ENCODE measurements around the gene VTN.

The VTN gene

DNA sequence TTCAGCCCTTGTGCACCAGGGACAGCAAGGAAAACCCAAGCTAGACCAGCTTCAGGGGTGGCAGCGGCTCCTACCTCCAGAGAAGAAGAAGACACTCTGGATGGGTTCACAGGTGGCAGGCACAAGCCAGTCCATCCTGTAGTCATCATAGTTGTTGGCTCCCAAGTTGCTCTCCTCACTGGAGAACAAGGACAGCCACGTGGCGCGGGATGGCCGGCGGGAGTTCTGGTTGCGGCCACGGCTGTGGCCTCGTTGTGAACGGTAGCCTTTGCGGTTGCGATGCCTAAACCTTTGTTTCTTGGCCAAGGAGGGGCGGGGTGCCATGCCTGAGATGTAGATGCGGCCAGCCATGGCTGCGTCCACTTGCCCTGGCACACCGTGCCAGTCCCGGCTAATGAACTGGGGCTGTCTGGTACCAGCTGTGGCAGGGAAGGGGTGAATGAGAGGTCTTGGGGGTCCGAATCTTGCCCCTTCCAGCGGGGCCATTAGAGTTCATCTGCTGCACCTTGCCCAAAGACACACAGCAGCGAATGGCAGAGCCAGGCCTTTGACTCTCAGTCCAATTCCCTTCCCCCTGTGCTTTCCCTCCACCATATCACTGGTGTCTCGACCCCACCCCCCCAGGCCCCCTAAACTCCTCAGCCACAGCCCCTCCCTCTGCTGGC, 2.3 kb downstream of the VTN start:
- DNase-seq: no peak

DNA sequence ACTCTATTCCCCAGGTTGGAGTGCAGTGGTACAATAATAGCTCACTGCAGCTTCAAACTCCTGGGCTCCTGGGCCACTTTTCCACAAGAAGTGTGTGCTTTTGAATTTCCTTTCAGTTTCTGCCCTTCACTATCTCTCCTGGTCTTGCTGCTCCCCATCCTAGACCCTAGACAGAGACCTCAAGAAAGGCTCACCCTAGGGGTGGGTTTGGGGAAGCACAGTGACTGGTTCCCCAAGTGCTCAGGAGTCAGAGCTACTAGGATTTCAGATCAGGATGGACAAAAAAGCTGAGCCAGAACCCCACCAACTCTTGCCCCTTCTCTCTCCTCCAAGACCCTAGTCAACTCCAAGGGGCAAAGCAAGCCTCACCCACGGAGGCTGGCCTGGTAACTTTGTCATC, 3.5 kb downstream of the VTN start:
- DNase-seq: no peak

DNA sequence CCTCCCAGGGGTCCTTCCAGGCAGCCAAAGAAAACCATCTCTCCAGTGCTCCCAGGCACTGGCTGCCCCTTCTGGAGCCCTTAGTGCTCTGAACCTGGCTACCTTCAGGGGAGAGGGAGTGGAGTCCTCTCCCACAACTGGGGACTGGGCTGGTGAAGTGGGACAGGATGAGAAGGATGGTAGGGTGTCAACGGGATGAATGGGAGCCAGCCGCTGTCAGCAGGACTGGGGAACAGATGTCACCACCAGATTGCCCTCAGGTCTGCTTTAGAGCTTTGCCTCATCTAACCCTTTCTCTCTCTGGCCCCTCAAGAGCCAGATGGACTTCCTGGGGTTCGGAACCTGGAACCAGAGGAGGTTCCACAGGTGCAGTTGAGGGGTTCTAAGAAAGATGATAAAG, 4.6 kb downstream of the VTN start:
- DNase-seq: no peak

DNA sequence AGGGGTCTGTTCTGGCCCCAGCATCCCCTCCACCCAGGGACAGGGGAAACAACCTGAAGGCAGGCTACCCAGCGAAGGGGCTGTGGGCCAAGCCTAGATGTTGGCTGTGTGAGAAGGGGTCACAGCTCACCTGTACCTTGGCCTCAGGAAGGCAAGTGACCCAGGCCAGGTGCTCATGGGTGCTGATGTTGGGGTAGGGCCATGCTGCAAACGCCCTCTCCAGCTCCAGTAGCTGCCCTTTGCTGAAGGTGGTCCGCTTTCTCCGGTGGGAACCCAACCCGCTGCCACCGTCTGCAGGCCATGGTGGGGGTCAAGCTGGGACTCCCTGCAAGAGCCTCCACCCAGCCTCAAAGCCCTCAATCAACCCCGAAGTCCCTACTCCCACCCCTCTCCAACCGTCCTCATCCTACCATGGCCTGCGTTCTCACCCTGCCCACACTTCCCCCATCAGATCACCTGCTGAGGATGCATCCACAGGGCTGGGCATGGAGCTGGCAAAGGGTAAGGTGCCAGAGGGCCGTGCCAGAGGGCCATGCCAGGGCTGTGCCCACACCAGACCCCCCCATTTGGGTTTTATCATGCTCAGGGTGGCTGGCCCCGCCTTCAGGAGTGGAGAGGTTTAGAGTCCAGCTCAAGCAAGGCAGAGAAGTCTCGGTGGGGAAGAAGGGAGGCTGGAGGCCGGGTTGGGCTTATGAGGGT, 5.3 kb downstream of the VTN start, which contains the start of gene SEBOX:
Gene SEBOX, minus strand, starts transcription at position 535 of the 699 bp plus-strand sequence. Its CDS starts 48 bp downstream, at position 487.
- no peak for DNase-seq

DNA sequence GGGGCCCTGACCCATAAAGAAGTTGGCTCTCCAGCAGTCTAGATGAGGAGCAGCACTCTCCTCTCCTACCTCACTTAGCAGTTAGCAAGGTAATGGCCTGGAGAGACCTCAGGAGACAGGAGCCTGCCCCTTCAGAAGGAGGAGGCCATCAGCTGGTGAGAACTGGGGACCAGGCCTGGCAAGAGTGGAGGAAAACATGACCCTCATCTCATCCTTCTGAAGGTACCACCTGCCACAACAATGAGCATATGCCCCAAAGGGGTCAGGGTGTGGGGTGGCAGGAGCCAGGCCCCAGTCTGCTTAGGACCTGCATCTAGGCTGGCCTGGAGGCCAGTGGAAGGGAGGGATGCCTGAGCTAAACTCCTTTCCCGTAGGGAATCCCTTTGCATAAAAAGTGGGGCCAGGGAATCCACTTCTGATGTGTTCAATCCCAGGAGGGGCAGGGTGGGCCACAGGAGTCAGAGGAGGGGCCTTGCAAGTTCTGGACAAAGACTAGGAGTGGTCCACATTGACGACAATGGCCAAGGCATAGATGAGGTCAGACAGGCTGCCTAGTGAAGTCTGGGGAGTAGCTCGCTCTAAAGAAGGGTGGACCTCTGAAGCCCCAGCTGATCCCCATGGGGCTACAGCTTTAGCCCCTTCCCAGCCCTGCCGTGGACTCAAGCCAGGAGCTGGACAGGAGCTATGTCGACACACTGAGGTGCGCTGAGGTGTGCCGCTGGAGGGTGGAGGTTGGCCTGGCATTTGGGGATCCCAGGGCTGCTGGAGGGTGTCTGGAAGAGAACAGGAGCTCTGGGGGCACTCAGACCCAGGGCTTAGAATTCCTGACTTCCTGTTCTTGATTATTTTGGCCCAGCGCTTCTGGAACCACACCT, 6.1 kb downstream of the VTN start:
- DNase-seq: no peak

DNA sequence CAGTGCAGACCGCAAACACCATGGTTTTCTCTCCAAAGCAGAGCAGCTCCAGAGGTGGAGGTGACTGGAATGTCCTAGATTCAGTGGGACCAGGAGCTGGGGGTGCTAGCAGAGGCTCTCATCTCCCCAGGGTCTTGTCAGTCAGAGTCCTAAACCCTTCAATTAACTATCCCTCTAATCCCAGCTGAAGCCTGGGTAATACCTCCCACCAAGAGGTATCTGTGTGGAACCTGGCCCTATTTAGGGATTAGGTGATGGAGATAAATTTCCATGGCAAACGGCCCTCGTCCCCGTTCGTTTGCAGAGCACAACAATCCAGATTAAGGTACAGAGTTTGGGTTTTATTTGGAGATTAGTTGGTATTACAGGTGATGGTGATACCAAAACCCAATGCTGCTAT, 6.9 kb downstream of the VTN start:
- no peak for DNase-seq

DNA sequence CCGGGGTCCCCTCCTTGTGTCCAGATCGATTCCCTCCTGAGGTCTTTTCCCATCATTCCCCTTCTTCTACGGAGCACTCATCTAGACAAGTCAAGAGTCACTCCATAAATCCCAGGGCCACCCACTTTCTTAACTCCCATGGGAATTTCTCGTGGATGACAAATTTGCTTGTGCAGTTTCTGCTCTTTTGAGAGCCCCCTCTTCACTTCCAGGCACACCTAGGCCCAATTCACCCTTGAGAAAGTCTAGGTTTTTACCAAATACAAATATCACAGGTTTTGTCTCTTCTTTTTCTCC, 12.3 kb downstream of the VTN start:
- no peak for DNase-seq

DNA sequence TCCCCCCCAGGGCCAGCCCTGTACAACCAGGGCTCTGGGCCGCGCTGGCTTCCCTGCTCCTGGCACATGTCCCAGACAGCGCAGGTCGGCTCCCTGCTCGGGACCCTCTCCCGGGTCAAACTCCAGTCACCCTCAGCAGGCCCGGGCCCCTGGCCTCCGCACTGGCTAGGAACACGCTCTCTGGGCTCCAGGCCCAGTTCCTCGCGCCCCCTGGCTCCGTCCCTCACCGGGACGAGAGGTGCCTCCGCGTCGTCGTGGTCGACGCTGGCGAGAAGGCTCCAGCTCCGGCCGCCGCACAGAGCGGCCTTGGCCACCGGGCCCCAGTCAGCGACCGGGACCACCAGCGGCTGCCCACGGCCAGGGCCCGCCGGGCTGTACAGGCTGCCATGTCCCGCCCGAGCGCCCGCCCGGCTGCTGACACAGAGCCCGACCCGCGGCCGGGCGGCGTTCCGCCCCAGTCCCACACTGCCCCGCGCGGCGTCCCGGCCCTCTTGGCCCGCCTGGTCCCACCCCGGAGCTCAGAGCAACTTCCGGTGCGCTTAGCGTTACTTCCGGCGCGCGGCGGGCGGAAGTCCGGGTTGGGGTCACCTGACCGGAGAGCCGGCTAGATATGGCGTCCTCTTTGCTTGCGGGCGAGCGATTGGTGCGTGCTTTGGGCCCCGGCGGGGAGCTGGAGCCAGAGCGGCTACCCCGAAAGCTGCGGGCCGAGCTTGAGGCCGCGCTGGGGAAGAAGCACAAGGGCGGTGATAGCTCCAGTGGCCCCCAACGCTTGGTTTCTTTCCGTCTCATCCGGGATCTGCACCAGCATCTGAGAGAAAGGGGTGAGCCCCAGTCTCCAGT, 12.8 kb downstream of the VTN start, which contains the start of gene POLDIP2:
Gene POLDIP2, minus strand, starts transcription at position 467 of the 840 bp plus-strand sequence. Its CDS starts 79 bp downstream, at position 388.
- DNase-seq: peak; percentile 98

DNA sequence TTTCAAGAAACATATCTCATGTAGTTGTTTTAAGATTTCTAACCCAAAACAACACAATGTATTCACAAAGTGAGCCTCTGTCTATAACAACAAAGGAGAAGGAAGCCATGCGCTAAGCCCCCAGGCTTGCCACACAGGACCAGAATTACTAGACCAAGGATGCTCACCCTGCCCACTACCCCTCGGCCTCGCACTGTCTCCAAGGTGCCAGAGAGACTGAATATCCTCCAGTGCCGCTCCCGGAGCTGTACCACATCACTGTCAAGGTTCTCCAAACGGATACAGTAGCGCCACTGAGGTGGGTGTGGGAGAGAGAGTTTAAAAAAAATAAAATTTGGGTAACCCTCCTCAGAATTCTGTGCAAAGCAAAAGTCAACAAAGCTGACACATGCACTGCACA, 19.8 kb downstream of the VTN start:
- no peak for DNase-seq

DNA sequence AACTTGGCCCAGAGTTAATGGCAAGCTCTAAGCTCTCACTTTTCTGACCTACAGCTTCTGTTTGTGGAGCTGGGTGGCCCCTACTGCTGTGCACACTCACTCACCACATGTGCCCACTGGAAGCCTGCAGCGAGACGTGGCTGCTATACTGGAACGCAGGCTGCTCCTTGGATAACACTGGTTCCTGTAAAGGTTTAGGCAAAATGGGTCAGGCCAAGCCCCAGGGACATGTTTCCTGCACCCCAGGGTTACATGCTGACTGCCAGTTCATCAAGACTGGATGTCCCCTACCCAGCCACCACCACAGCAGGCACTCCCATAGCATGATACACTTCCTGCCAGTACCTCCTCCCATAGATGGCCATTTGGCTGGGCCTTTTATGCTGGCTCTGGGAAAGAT, 21.1 kb downstream of the VTN start:
- DNase-seq: no peak

DNA sequence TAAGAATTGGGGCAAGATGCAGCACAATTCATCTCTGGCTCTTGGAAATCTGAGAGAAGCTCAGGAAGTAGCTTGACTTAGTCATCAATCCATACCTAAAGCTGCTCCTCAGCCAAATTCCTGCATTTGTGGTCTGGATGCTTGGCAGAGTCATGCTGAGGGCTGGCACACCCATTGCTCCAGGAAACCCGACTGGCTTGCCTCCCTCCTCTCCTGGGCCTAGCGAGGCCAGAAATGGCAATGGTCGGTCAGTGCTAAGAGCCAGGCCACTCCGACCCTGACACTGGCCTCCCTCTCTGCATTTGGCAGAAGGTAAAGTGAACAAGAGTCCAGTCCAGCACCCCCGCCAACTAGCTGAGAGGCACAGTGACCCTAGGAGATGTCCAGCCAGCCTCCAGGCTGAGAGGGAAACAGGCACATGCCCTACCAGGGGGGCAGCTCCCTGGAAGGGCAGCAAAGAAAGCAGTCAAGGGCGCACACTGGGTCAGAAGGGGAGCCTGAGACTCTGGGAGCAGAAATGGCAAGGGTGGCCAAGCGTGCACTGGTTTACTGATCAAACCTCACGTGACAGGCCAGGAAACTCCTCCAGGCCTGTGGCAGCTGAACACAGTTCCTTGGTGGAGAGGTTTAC, 22.7 kb downstream of the VTN start:
- no peak for DNase-seq

DNA sequence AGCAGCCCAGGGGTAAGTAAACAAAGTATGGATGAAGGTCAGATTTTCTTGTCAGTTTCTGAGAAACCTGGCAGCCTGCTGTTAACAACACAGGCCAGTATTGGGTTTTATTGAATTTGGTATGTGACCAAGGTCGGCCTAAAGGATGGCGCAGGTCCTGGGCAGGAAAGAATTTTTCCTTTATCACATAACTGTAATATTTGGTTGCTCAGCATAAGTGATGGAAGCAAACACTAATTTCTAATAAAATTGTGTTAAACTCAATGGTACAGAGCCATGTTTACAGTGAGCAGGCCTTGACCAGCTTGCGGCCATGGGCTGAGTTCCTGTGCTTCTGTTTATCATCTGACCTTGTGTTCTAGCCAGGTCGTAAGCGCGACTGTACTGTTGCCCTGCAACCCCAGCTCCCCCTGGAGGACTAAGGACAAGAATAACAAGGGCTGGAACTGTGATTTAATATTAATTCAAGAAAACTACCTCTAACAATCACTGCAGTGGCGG, 23.3 kb downstream of the VTN start:
- no peak for DNase-seq

DNA sequence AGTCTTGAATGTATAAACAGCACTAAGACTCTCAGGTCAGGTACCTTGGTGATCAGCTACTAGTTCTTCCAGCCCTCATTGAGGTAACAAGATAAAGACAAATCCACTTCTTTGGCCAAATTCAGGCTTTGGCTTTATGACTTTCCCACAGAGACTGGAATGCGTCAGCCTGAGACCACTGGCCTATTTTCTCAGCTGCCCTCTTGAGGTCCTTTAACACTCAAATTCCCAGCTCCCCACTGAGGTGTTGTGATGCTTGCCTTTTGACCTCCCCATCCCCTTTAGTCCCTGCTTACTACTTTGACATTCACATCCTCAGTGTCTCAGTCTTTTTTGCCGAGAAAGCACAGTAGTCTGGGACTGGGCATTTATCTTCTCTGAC, 23.9 kb downstream of the VTN start:
- no peak for DNase-seq

DNA sequence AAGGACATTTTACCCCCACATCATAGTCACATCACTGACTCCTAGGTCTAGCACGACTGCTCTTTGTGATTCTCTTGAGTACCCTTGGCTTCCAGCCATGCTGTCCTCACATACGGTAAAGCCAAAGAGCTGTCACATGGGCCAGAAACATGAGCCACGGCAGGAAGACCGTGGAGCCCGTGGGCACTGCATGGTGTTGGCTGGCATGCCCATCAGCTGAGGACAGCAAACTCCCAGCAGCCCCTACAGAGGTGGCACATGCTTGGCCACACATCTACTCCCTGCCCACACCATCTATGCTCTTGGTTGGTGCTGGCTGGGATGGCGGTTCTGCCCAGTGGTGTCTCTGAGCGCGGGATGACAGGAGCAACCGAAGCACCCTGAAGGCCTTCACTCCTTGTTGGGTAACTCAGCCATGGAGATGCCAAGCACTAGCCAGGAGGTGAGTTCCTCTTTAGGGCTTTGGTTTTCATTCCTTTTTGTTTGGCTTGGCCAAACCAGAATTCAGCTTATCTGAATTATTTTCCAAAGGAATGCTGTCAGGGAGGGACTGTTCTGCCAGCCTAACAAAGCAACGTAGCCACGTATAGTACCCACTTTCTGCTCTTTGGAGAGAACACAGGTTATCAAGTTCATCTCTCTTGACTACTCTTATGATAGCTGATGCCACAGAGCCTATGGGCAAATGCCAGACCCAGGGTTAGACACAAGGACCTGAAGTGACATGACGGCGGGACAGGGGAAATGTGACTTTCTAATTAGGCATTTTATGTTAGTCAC, 24.5 kb downstream of the VTN start:
- DNase-seq: no peak

DNA sequence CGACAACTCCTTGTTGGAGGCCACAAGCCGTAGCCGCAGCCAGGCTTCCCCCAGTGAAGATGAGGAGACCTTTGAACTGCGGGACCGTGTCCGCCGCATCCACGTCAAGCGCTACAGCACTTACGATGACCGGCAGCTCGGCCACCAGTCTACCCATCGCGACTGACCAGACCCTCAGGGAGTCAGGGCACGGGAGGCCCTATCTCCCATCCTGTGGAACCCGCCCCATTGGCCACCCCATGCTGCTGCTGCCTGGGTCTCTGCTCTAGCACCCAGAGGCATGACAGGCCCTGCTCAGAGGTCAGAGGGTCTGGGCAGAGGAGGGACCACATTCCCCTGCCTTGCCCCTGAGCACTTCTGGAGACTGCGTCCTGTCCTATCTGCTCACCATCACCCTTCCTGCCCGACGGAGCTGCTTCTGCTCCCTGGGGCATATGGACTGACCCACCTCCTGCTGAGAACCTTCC, 25.6 kb downstream of the VTN start:
- no peak for DNase-seq

DNA sequence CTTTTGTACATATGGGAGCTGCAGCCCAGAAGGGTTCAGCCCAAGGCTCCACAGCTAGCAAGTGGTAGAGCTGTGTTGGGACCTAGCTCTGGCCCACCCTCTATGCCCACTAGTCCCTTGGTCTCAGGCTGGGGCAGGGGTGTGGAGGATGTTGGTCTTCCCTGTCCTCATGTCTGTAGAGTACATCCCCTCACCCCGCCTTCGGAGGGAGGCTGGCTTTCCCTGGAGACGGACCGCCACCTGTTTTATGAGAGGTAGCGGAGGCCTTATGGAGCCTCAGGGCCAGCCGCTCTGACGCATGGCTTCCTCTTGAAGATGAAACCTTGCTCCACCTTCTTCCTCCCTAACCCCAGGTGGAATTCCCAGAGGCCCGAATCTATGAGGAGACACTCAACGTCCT, 26.1 kb downstream of the VTN start:
- DNase-seq: no peak

DNA sequence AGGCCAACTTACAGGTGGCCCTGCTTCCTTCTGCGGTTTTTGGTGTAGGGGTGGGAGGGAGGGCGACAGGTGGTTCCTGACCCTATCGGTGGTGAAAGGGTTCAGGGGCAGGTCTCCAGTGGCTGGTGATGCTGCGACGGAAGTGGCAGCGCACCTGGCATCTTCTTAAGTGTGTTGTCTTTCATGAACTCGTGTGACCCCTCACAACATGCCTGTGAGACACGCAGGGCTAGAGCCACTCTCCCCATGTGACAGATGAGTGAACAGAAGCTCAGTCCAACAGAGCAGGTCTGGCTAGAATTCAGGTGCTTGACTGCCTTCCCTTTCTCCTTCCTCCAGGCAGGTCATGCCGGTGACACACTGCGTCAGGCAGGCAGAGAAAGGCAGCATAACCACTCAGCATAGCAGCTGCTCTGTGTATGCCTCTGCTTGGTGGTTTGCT, 26.6 kb downstream of the VTN start:
- DNase-seq: no peak

DNA sequence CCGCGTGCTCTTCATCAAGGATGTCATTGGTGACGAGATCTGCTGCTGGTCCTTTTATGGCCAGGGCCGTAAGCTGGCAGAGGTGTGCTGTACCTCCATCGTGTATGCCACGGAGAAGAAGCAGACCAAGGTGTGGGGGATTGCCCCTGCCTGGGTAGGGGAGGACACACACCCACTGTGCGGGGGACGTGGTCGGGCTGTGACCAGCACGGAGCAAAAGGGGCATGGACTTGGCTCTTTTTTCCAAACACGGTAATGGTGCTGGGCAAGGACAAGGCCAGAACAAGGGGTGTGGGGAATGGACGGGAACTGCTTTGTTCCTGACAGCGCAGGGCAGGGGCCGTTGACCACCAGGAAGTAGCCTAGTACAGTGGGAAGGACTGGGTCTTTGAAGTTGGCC, 27.8 kb downstream of the VTN start:
- no peak for DNase-seq

DNA sequence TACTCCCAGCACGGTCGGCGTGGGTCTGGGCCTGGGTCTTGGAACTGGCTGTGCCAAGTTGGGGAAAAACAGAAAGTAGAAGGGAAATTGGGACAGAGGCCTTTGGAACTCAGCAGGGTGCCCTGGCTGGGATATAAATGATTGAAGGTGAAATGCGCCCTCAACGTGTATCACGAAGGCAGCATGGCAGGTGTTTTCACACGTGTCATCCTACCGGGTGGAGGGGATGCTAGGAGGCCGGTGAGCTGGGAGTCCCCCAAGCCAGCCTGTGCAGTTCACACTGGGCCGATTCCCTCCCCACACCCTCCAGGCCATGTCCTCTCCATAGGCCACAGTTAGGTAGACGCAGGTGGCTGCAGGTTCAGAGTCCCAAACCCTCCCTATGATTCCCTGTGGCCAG, 28.6 kb downstream of the VTN start:
- DNase-seq: no peak

DNA sequence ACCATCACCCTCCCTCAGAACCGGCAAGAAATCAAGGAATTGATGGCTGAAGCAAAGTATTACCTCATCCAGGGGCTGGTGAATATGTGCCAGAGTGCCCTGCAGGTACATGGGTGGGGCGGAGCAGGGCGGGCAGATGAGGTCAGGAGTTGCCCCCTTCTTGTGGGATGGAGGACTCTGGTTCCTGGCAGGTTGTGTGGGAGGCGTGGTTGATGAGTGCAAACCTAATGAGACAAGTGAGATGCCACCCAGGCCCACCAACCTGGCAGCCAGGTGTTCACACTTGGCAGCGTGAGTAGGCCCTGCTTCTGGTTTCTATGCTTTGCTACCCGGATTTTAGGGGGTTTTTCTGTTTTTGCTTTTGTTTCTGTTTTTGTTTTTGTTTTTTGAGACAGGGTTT, 29.7 kb downstream of the VTN start:
- DNase-seq: no peak

DNA sequence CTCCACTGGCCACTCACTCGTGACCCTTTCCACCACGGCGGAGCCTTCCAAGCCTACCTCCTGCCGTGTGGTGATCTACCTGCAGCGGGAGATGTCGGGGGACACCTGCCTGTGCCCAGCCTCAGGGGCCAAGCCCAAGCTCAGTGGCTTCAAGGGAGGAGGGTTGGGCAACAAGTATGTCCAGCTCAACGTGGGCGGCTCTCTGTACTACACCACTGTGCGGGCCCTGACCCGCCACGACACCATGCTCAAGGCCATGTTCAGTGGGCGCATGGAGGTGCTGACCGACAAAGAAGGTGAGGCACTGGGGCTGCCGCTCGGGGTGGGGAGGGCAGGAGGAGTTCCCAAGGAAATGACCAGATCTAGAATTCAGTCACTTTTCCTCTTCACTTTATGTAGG, 30.7 kb downstream of the VTN start:
- no peak for DNase-seq

Data from activated CD4-positive, alpha-beta T cell treated with anti-CD3 and anti-CD28 coated beads, Interleukin-2, Interleukin-6, amounts not matched to agents 100 ng/mL and 50 ng/mL, durations not matched to agents 16 hours and 8 hours (primary cell).